ENCODE results near the gene SERPINB10.
"Not testable (repeated sequence)": the region's sequence is repeated elsewhere in the genome, so short reads cannot be mapped to it uniquely, and the experiment has no call there.

The SERPINB10 gene

GRCh38 chr18:63890950-63891304, 16.8 kb upstream of the SERPINB10 start:
- DNase-seq (ENCODE audit: low read depth in 1 of 2, low spot score in 1 of 2), result no peak

GRCh38 chr18:63892566-63892965, 15.2 kb upstream of the SERPINB10 start:
- no peak for DNase-seq (ENCODE audit: low read depth in 1 of 2, low spot score in 1 of 2)

GRCh38 chr18:63894106-63894772, 13.5 kb upstream of the SERPINB10 start:
- DNase-seq (ENCODE audit: low read depth in 1 of 2, low spot score in 1 of 2), result no peak

GRCh38 chr18:63895190-63895589, 12.6 kb upstream of the SERPINB10 start:
- DNase-seq (ENCODE audit: low read depth in 1 of 2, low spot score in 1 of 2), result no peak

- DNase-seq (ENCODE audit: low read depth in 1 of 2, low spot score in 1 of 2), result no peak
Measured at GRCh38 chr18:63897072-63897471, 10.7 kb upstream of the SERPINB10 start.

GRCh38 chr18:63899206-63899605, 8.6 kb upstream of the SERPINB10 start:
- no peak for DNase-seq (ENCODE audit: low read depth in 1 of 2, low spot score in 1 of 2)

- DNase-seq (ENCODE audit: low read depth in 1 of 2, low spot score in 1 of 2), result no peak
Measured at GRCh38 chr18:63903851-63904570, 3.7 kb upstream of the SERPINB10 start.

GRCh38 chr18:63904694-63905093, 3.1 kb upstream of the SERPINB10 start:
- no peak for DNase-seq (ENCODE audit: low read depth in 1 of 2, low spot score in 1 of 2)

- DNase-seq (ENCODE audit: low read depth in 1 of 2, low spot score in 1 of 2), result no peak
Measured at GRCh38 chr18:63905361-63905760, 2.4 kb upstream of the SERPINB10 start.

- no peak for DNase-seq (ENCODE audit: low read depth in 1 of 2, low spot score in 1 of 2)
Measured at GRCh38 chr18:63906056-63906455, 1.7 kb upstream of the SERPINB10 start.

- DNase-seq (ENCODE audit: low read depth in 1 of 2, low spot score in 1 of 2), result no peak
Measured at GRCh38 chr18:63908858-63909257, 1.1 kb downstream of the SERPINB10 start.

GRCh38 chr18:63909870-63910269, 2.1 kb downstream of the SERPINB10 start:
- no peak for DNase-seq (ENCODE audit: low read depth in 1 of 2, low spot score in 1 of 2)

GRCh38 chr18:63917817-63918216, 10.1 kb downstream of the SERPINB10 start:
- DNase-seq (ENCODE audit: low read depth in 1 of 2, low spot score in 1 of 2), result no peak

- no peak for DNase-seq (ENCODE audit: low read depth in 1 of 2, low spot score in 1 of 2)
Measured at GRCh38 chr18:63922049-63922448, 14.3 kb downstream of the SERPINB10 start.

GRCh38 chr18:63924551-63924950, 16.8 kb downstream of the SERPINB10 start:
- no peak for DNase-seq (ENCODE audit: low read depth in 1 of 2, low spot score in 1 of 2)

GRCh38 chr18:63928331-63928730, 20.6 kb downstream of the SERPINB10 start:
- DNase-seq (ENCODE audit: low read depth in 1 of 2, low spot score in 1 of 2), result no peak

GRCh38 chr18:63929369-63929768, 21.6 kb downstream of the SERPINB10 start:
- not testable (repeated sequence) for DNase-seq (ENCODE audit: low read depth in 1 of 2, low spot score in 1 of 2)

- no peak for DNase-seq (ENCODE audit: low read depth in 1 of 2, low spot score in 1 of 2)
Measured at GRCh38 chr18:63930773-63931354, 23.1 kb downstream of the SERPINB10 start.

- DNase-seq (ENCODE audit: low read depth in 1 of 2, low spot score in 1 of 2), result peak in 1 of 2 donors; percentile 33
Measured at GRCh38 chr18:63936156-63936931, 28.6 kb downstream of the SERPINB10 start.

GRCh38 chr18:63936932-63937393, 29.2 kb downstream of the SERPINB10 start:
- no peak for DNase-seq (ENCODE audit: low read depth in 1 of 2, low spot score in 1 of 2)

GRCh38 chr18:63940008-63940407, 32.2 kb downstream of the SERPINB10 start:
- DNase-seq (ENCODE audit: low read depth in 1 of 2, low spot score in 1 of 2), result no peak

All from stimulated activated CD4-positive, alpha-beta T cell treated with anti-CD3 and anti-CD28 coated beads, Interleukin-15, amount 100 ng/mL, for 1 hour (primary cell).